Stimulated activated CD8-positive, alpha-beta memory T cell treated with anti-CD3 and anti-CD28 coated beads, Interleukin-4, amount 100 ng/mL, for 48 hours (primary cell): ENCODE results near the gene SMIM5.

Experiments
- DNase-seq: peaks from one replicate; pipeline ENCODE4 v3.0.0-alpha.2; 2020

Gene SMIM5

GRCh38 chr17:75672011-75672410, 38.8 kb downstream of the SMIM5 start:
- no peak for DNase-seq

- DNase-seq = no peak
Measured at GRCh38 chr17:75673487-75673886, 40.3 kb downstream of the SMIM5 start.

GRCh38 chr17:75676461-75676860, 43.2 kb downstream of the SMIM5 start:
- no peak for DNase-seq

GRCh38 chr17:75679706-75680211, 46.5 kb downstream of the SMIM5 start:
- no peak for DNase-seq

- DNase-seq = no peak
Measured at GRCh38 chr17:75680431-75680830, 47.2 kb downstream of the SMIM5 start.

GRCh38 chr17:75681289-75681688, 48.1 kb downstream of the SMIM5 start:
- no peak for DNase-seq

GRCh38 chr17:75683583-75683982, 50.3 kb downstream of the SMIM5 start:
- DNase-seq = no peak

GRCh38 chr17:75684249-75684648, 51.0 kb downstream of the SMIM5 start:
- DNase-seq = no peak

- no peak for DNase-seq
Measured at GRCh38 chr17:75684924-75685323, 51.7 kb downstream of the SMIM5 start.

- no peak for DNase-seq
Measured at GRCh38 chr17:75685499-75685898, 52.3 kb downstream of the SMIM5 start.

- peak; percentile 44 for DNase-seq
Measured at GRCh38 chr17:75688209-75688825, 55.1 kb downstream of the SMIM5 start.

- DNase-seq = peak; percentile 50
Measured at GRCh38 chr17:75689441-75689873, 56.2 kb downstream of the SMIM5 start.
